KMS-11 (cell line): ENCODE results near the gene LGI2.

Source experiments
- H2AFZ ChIP-seq: fragments of 200-600 bp; sonication (generic); 2 replicates; pipeline ENCODE4 v1.6.1; 2016; ENCODE audit warnings: antibody characterized with exemption, mixed run types, low read depth
- H3K27ac ChIP-seq: fragments of 200-600 bp; sonication (generic); 2 replicates; pipeline ENCODE4 v1.6.1; 2016; ENCODE audit warnings: mild to moderate bottlenecking, mixed run types
- H3K27me3 ChIP-seq: fragments of 200-600 bp; sonication (generic); 2 replicates; pipeline ENCODE4 v1.6.1; 2017; ENCODE audit warnings: mild to moderate bottlenecking, low read depth, mixed run types, moderate library complexity; ENCODE audit not compliant: insufficient read depth
- H3K36me3 ChIP-seq: fragments of 200-600 bp; sonication (generic); 2 replicates; pipeline ENCODE4 v1.6.1; 2017; ENCODE audit warnings: mild to moderate bottlenecking, mixed run types; ENCODE audit not compliant: insufficient read depth
- H3K4me1 ChIP-seq: fragments of 200-600 bp; sonication (generic); 2 replicates; pipeline ENCODE4 v1.6.1; 2016; ENCODE audit warnings: mild to moderate bottlenecking, low read depth, mixed run types; ENCODE audit not compliant: poor library complexity, severe bottlenecking
- H3K4me2 ChIP-seq: fragments of 200-600 bp; sonication (generic); 2 replicates; pipeline ENCODE4 v1.7.0; 2016; ENCODE audit warnings: mild to moderate bottlenecking, mixed run types
- H3K4me3 ChIP-seq: fragments of 200-600 bp; sonication (generic); IDR thresholded peaks from 2 replicates; pipeline ENCODE4 v1.6.1; 2017; ENCODE audit warnings: low read depth, low read length, mixed read lengths; ENCODE audit not compliant: insufficient read depth
- H3K79me2 ChIP-seq: fragments of 200-600 bp; sonication (generic); 2 replicates; pipeline ENCODE4 v1.6.1; 2016; ENCODE audit warnings: low read depth, mixed run types; ENCODE audit not compliant: insufficient read depth
- H3K9ac ChIP-seq: fragments of 200-600 bp; sonication (generic); 2 replicates; pipeline ENCODE4 v1.6.1; 2016; ENCODE audit warnings: mild to moderate bottlenecking, mixed run types
- H4K20me1 ChIP-seq: fragments of 200-600 bp; sonication (generic); 2 replicates; pipeline ENCODE4 v1.6.1; 2016; ENCODE audit warnings: mild to moderate bottlenecking, mixed run types; ENCODE audit not compliant: insufficient read depth
- TF ChIP-seq, protein P1 (sequence below): fragments of 200-600 bp; sonication (generic); conservative IDR thresholded peaks from 2 replicates; pipeline ENCODE4 v1.6.1; 2017; ENCODE audit warnings: low read depth, mild to moderate bottlenecking, antibody characterized with exemption, low read length, moderate library complexity, mixed read lengths

LGI2 gene

DNA sequence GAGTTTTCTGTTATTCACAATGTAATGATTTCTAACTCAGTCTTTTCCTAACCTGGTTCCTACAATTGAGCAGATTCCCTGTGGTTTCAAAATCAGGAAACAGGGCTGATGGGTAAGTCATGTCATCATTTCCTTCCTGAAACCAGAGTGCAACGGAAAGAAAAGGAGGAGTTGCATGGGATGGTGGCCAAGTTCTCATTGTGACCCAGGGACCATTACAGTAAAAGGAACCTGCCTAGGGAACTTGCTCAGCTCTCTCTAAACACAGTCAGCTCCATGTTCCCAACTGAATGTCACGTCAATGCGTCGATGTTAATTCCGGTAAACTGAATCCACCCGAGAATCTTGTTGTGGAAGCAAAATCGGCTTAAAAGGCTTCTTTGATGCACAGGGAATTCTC lies 51.2 kb downstream of the LGI2 start:
- Histone ChIP-seq H2AFZ (no peak overlapping the region), H4K20me1 (no peaks in the 10 kb centered on the region), H3K27ac (no peak overlapping the region), H3K27me3 (no peaks in the 10 kb centered on the region), H3K9ac (no peak overlapping the region), H3K4me3 (no peak overlapping the region), H3K79me2 (no peaks in the 10 kb centered on the region), H3K36me3 (no peaks in the 10 kb centered on the region), H3K4me2 (no peak overlapping the region), H3K4me1 (no peaks in the 10 kb centered on the region)
- TF ChIP-seq, protein P1, sequence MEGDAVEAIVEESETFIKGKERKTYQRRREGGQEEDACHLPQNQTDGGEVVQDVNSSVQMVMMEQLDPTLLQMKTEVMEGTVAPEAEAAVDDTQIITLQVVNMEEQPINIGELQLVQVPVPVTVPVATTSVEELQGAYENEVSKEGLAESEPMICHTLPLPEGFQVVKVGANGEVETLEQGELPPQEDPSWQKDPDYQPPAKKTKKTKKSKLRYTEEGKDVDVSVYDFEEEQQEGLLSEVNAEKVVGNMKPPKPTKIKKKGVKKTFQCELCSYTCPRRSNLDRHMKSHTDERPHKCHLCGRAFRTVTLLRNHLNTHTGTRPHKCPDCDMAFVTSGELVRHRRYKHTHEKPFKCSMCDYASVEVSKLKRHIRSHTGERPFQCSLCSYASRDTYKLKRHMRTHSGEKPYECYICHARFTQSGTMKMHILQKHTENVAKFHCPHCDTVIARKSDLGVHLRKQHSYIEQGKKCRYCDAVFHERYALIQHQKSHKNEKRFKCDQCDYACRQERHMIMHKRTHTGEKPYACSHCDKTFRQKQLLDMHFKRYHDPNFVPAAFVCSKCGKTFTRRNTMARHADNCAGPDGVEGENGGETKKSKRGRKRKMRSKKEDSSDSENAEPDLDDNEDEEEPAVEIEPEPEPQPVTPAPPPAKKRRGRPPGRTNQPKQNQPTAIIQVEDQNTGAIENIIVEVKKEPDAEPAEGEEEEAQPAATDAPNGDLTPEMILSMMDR = no peak

DNA sequence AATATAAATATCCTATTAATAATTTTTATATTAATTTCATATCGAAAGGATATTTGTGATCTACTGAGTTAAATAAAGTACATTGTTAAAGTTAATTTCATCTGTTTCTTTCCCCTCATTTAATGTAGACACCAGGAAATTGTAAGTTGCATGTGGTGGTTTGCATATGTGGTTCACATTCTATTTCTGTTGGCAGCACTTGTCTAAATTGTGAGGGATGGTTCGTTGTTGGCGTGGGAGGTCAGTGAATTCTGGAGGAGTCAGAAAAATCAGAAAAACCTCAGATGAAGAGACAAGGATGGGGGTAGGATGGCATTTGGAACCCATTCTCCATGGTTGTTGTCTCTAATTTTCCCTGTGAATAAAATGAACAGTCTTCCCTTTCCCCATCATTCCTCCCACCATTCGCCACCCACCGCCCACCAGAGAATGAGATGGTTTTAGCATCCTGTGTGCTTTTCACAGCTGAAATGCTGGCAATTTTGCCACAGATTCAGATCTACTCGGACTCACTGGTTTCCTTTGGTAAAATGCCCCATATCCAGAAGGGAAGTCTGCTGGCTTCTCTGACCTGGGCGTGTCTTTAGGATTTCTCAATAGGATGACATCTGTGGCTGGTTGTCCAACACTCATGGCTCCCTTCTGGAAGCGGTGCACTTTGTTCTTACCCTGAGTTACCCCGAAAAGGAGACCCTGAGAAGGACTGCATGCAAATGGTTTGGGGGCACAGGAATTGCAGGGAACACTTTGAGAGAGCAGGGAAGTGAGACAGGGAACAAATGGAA lies 52.3 kb downstream of the LGI2 start:
- no peak overlapping the region for H2AFZ ChIP-seq
- H3K27ac ChIP-seq = no peak overlapping the region
- H3K4me1 ChIP-seq = no peaks in the 10 kb centered on the region
- TF ChIP-seq, protein P1 = no peak
- H3K79me2 ChIP-seq = no peaks in the 10 kb centered on the region
- no peaks in the 10 kb centered on the region for H3K27me3 ChIP-seq
- H4K20me1 ChIP-seq = no peaks in the 10 kb centered on the region
- H3K4me2 ChIP-seq = no peak overlapping the region
- H3K9ac ChIP-seq = no peak overlapping the region
- H3K4me3 ChIP-seq = no peak overlapping the region
- H3K36me3 ChIP-seq = no peaks in the 10 kb centered on the region

DNA sequence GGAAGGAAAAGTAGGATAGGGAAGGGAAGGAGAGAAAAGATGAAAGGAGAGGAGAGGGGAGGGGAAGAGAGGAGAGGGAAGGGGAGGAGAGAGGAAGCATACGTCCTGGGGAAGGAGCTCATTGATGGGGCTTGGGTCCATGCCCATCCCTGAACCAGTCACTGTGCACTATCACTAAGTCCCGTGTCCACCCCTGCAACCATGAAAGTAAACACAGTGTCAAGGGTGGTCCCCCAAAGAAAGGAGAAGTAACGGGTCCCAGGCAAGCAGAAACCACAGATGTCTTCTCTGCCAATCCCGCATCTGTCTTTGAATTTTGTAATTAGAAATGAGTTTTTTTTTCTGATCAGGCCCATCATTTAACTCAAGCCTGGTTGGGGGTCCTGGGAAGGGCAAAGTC lies 55.2 kb downstream of the LGI2 start:
- no peaks in the 10 kb centered on the region for H3K36me3 ChIP-seq
- H3K27ac ChIP-seq = no peak overlapping the region
- no peaks in the 10 kb centered on the region for H4K20me1 ChIP-seq
- no peak overlapping the region for H3K4me2 ChIP-seq
- no peaks in the 10 kb centered on the region for H3K27me3 ChIP-seq
- no peak overlapping the region for H2AFZ ChIP-seq
- TF ChIP-seq, protein P1 = no peak
- no peak overlapping the region for H3K9ac ChIP-seq
- no peak overlapping the region for H3K4me3 ChIP-seq
- no peaks in the 10 kb centered on the region for H3K4me1 ChIP-seq
- H3K79me2 ChIP-seq = no peaks in the 10 kb centered on the region

DNA sequence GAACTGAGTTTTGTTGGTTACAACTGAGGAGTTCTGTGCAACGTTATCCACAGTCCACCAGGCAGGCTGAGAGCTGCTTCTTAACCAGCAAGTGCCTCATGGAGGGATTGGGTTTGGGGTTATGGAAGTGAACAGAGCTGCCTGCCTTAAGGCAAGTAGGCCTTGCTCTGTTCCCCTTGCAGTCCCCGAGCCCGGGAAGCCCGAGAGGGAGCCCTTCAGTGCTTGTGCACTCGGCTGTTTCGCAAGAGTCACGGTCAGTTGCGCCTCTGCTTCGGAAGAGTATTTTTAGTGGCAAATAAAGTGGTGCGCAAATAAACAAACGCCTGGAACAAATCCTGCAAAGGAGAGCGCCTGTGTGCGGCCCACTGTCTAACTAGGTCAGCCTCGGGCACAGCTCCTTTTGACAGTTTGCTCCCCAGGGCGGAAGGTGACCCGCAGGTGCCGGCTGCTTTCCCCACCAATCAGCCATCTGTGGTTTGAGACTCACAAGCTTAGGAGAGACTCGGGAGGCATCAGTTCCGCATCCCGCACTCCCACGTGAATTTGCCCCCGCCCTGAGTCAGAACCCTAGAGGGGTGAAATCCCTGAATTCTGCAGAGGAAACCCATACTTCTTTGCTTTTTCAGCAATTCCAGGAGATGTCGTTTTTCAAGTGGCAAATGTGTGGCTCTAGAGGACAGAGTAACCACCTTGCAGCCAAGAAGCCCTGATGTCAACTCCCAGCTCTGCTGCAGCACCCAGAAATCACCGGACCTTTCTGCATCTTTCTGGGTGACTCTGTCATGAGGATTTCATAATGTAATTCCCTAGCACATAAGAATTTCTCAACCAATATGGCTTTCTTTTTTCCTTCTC lies 56.8 kb downstream of the LGI2 start:
- H3K27ac ChIP-seq = no peak overlapping the region
- no peak overlapping the region for H3K9ac ChIP-seq
- no peaks in the 10 kb centered on the region for H3K79me2 ChIP-seq
- H3K36me3 ChIP-seq = no peaks in the 10 kb centered on the region
- no peak overlapping the region for H2AFZ ChIP-seq
- no peaks in the 10 kb centered on the region for H3K27me3 ChIP-seq
- no peaks in the 10 kb centered on the region for H3K4me1 ChIP-seq
- no peak overlapping the region for H3K4me2 ChIP-seq
- no peaks in the 10 kb centered on the region for H4K20me1 ChIP-seq
- no peak overlapping the region for H3K4me3 ChIP-seq
- TF ChIP-seq, protein P1 = no peak
